AG08395 (cell line): ENCODE measurements around the gene CPNE4.

Source experiments
- DNase-seq: peaks from one replicate; pipeline ENCODE4 v3.0.0; 2012; ENCODE audit warnings: mixed read lengths, low spot score

Gene CPNE4

GRCh38 chr3:131694376-131694775, 340.4 kb downstream of the CPNE4 start:
- peak; percentile 40 for DNase-seq

- DNase-seq: no peak
Observed at GRCh38 chr3:131692356-131692755, 342.5 kb downstream of the CPNE4 start.

GRCh38 chr3:131690800-131691199, 344.0 kb downstream of the CPNE4 start:
- no peak for DNase-seq

- DNase-seq: peak; percentile 53
Observed at GRCh38 chr3:131688370-131688769, 346.4 kb downstream of the CPNE4 start.

GRCh38 chr3:131669600-131669999, 365.2 kb downstream of the CPNE4 start:
- DNase-seq: no peak

GRCh38 chr3:131658771-131659170, 376.0 kb downstream of the CPNE4 start:
- DNase-seq: no peak

- DNase-seq: no peak
Observed at GRCh38 chr3:131658115-131658514, 376.7 kb downstream of the CPNE4 start.

GRCh38 chr3:131655070-131655690, 379.6 kb downstream of the CPNE4 start:
- DNase-seq: no peak

- DNase-seq: no peak
Observed at GRCh38 chr3:131645638-131646037, 389.2 kb downstream of the CPNE4 start.

- no peak for DNase-seq
Observed at GRCh38 chr3:131636266-131636775, 398.5 kb downstream of the CPNE4 start.

GRCh38 chr3:131630807-131631206, 404.0 kb downstream of the CPNE4 start:
- DNase-seq: peak; percentile 39

GRCh38 chr3:131630097-131630496, 404.7 kb downstream of the CPNE4 start:
- DNase-seq: no peak

GRCh38 chr3:131623431-131623830, 411.4 kb downstream of the CPNE4 start:
- DNase-seq: no peak

- DNase-seq: no peak
Observed at GRCh38 chr3:131622726-131623125, 412.1 kb downstream of the CPNE4 start.

- DNase-seq: no peak
Observed at GRCh38 chr3:131620977-131621376, 413.8 kb downstream of the CPNE4 start.

- no peak for DNase-seq
Observed at GRCh38 chr3:131619821-131620220, 415.0 kb downstream of the CPNE4 start.

- no peak for DNase-seq
Observed at GRCh38 chr3:131616719-131617118, 418.1 kb downstream of the CPNE4 start.

- no peak for DNase-seq
Observed at GRCh38 chr3:131612745-131613144, 422.1 kb downstream of the CPNE4 start.

GRCh38 chr3:131610174-131610573, 424.6 kb downstream of the CPNE4 start:
- DNase-seq: no peak

GRCh38 chr3:131608741-131609140, 426.1 kb downstream of the CPNE4 start:
- peak; percentile 8 for DNase-seq

GRCh38 chr3:131608296-131608695, 426.5 kb downstream of the CPNE4 start:
- no peak for DNase-seq

- DNase-seq: no peak
Observed at GRCh38 chr3:131605916-131606315, 428.9 kb downstream of the CPNE4 start.

- DNase-seq: no peak
Observed at GRCh38 chr3:131602011-131602779, 432.6 kb downstream of the CPNE4 start.

- DNase-seq: no peak
Observed at GRCh38 chr3:131597816-131598215, 437.0 kb downstream of the CPNE4 start.
